Measurements from ENCODE around the gene ZSCAN10. TPM values are rescaled to one million over a fixed set of nuclear protein-coding genes. Genes with fewer than 3 reads are reported as not detected.

ZSCAN10 gene
- total RNA-seq, 1 donor from 2014 or later = not detected

DNA sequence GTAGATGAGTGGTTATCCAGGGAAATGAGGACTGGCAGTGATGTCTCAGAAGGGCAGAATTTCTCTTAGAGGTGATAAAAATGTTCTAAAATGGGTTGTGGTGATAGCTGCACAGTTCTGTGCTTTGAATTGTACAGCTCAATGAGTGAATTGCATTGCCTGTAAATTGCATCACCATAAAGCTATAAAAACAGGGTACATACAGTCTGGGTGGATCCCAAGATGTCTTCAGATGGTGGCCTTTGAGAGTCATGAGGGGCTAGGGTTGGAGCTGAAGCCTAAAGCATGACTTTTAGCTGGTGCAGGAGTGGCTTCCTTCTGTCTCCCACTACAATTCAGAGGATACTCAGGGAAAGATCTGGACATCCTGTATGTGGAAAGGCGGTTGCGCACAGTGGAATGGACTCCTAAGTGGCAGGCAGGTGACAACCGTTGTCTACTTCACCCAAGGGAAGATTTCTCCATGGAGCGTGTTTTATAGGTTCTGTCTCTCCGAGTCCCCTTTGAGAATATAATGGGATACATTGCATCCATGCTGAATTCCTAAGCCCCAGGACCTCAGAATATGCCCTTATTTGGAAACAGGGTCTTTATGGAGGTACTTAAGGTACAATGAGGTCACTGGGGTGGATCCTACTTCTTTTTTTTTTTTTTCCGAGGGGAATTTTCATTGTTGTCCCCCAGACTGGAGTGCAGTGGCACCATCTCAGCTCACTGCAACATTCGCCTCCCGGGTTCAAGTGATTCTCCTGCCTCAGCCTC is 35.3 kb downstream of the ZSCAN10 start:
- H3K4me3 ChIP-seq (ENCODE audit: low read depth, low read length) = no peak overlapping the region
- no peaks in the 10 kb centered on the region for H3K36me3 ChIP-seq (ENCODE audit: control insufficient read depth, insufficient read depth, low read length)
- TF ChIP-seq, protein P1, sequence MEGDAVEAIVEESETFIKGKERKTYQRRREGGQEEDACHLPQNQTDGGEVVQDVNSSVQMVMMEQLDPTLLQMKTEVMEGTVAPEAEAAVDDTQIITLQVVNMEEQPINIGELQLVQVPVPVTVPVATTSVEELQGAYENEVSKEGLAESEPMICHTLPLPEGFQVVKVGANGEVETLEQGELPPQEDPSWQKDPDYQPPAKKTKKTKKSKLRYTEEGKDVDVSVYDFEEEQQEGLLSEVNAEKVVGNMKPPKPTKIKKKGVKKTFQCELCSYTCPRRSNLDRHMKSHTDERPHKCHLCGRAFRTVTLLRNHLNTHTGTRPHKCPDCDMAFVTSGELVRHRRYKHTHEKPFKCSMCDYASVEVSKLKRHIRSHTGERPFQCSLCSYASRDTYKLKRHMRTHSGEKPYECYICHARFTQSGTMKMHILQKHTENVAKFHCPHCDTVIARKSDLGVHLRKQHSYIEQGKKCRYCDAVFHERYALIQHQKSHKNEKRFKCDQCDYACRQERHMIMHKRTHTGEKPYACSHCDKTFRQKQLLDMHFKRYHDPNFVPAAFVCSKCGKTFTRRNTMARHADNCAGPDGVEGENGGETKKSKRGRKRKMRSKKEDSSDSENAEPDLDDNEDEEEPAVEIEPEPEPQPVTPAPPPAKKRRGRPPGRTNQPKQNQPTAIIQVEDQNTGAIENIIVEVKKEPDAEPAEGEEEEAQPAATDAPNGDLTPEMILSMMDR (IDR thresholded peaks at IDR 0.05; ENCODE audit: insufficient read depth, low read length, poor library complexity, severe bottlenecking) = no peak
- no peak for DNase-seq (ENCODE audit: low read depth)
- no peaks in the 10 kb centered on the region for H3K27me3 ChIP-seq (ENCODE audit: control insufficient read depth, insufficient read depth, low read length)

DNA sequence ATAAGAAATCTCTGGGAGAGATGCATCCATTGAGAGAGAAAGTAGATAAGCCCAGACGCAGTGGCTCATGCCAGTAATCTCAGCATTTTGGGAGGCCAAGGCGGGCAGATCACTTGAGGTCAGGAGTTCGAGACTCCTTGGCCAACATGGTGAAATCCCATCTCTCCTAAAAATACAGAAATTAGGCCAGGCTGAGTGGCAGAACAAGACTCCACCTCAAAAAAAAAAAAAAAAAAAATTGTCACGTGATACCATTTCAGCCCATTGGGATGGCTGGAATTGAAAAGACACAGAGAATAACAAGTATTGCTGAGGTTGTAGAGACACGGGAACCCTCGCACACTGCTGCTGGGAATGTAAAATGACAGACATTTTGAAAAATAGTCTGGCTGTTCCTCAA is 36.5 kb downstream of the ZSCAN10 start:
- H3K27me3 ChIP-seq (ENCODE audit: control insufficient read depth, insufficient read depth, low read length) = no peaks in the 10 kb centered on the region
- no peak overlapping the region for H3K4me3 ChIP-seq (ENCODE audit: low read depth, low read length)
- TF ChIP-seq, protein P1 (IDR thresholded peaks at IDR 0.05; ENCODE audit: insufficient read depth, low read length, poor library complexity, severe bottlenecking) = no peak
- DNase-seq (ENCODE audit: low read depth) = no peak
- H3K36me3 ChIP-seq (ENCODE audit: control insufficient read depth, insufficient read depth, low read length) = no peaks in the 10 kb centered on the region

DNA sequence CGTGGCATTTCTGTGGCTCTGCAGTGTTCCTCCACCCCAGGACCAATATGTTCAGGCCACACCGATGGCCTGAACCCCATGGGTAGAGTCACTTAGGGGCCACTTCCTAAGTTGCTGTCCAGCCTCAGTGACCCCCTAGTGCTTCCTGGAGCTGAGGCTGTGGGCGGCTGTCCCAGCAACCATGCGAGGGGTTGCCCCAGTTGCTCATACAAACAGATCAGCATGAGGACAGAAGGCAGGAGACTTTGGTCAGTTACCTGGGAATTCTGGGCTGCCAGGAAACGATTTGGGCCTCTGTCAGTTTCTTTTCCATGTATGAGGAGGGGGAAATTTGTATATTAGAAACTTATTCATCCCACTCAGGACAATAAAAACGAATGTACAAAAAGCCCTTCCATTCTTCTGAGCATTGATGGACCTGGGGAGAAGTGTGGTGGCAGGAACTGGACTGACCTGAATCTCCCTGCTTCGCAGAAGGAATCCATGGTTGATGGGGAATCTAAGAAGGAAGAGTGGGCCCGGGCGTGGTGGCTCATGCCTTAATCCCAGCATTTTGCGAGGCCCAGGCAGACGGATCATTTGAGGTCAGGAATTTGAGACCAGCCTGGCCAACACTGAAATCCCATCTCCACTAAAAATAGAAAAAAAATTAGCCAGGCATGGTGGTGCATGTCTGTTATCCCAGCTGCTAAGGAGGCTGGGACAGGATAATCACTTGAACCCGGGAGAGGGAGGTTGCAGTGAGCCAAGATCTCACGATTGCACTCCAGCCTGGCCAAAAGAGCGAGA is 38.6 kb downstream of the ZSCAN10 start:
- no peak for DNase-seq (ENCODE audit: low read depth)
- H3K4me3 ChIP-seq (ENCODE audit: low read depth, low read length) = no peak overlapping the region
- H3K36me3 ChIP-seq (ENCODE audit: control insufficient read depth, insufficient read depth, low read length) = no peaks in the 10 kb centered on the region
- TF ChIP-seq, protein P1 (IDR thresholded peaks at IDR 0.05; ENCODE audit: insufficient read depth, low read length, poor library complexity, severe bottlenecking) = no peak
- H3K27me3 ChIP-seq (ENCODE audit: control insufficient read depth, insufficient read depth, low read length) = no peaks in the 10 kb centered on the region

DNA sequence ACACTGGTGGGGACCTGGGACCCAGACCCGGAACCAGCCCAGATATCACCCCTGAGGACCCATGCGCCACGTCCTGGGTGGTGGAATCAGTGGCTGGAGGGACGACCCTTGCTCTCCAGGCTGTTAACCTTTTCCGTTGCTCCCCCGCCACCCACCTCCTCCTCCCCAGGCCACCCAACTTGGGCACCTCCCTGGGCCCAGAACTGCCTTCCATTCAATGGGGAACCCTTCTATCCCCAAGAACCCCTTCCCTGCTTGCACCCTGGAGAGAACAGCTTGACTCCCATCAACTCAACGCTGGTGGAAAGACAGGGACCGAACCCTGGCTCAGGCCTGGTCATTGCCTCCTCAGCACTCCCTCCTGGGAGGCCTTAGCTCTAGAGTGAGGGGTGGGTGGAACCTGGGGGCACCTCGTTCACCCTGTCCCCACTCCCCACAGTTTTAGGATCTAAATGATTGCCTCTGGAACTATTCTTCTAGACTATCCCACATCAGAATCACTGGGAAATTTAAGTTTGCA is 39.3 kb downstream of the ZSCAN10 start:
- peak overlapping the region; percentile 73 for H3K4me3 ChIP-seq (ENCODE audit: low read depth, low read length)
- TF ChIP-seq, protein P1 (IDR thresholded peaks at IDR 0.05; ENCODE audit: insufficient read depth, low read length, poor library complexity, severe bottlenecking) = no peak

DNA sequence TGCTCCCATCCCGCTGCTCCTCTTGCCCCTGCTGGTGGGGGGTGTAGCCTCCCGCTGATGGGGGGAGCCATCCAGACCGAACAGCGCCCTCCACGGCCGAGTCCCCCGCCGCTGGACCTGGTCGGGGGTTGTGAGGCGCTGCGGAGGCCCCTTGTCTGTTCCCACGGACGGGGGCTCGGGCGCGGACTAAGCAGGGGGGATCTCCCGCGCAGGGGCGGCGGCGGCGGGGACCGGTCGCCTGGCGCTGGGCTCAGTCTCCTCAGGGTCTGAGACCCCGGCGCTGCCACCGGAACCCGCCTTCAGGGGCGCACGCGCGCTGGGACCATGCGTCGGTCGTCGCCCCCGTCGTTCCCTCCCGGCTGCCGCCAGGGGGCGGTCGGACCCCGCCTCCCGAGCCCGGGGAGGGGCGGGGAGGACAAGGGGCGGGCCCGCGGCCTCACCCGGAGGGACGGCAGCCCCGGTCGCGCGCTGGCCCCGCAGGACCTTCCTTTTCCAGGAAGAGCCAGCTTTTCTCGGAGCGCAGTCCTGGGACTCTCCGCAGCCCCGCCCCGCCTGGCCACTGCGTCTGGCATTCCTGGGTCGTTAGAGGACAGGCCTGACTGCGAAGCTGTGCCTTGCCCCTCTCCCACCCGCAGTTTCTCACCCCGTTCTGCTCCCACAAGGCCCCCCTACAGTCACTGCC is 39.9 kb downstream of the ZSCAN10 start:
- peak; percentile 47 for DNase-seq (ENCODE audit: low read depth)
- H3K36me3 ChIP-seq (ENCODE audit: control insufficient read depth, insufficient read depth, low read length) = peaks cover 1% of the 10 kb centered on the region
- H3K4me3 ChIP-seq (ENCODE audit: low read depth, low read length) = peak overlapping the region; percentile 73
- TF ChIP-seq, protein P1 (IDR thresholded peaks at IDR 0.05; ENCODE audit: insufficient read depth, low read length, poor library complexity, severe bottlenecking) = no peak
- no peaks in the 10 kb centered on the region for H3K27me3 ChIP-seq (ENCODE audit: control insufficient read depth, insufficient read depth, low read length)

More for the DNA sequence above, 39.3 kb downstream of the ZSCAN10 start:
- Histone ChIP-seq H3K27me3 (ENCODE audit: control insufficient read depth, insufficient read depth, low read length) (no peaks in the 10 kb centered on the region), H3K36me3 (ENCODE audit: control insufficient read depth, insufficient read depth, low read length) (peaks cover 1% of the 10 kb centered on the region)
- no peak for DNase-seq (ENCODE audit: low read depth)

Measured in kidney epithelial cell (primary cell).